Mesangial cell (primary cell): ENCODE measurements around the gene DAZAP1. TPM values are rescaled to one million over a fixed set of nuclear protein-coding genes. Genes with fewer than 3 reads are reported as not detected.

Experiments
- total RNA-seq: library from RNA; depleted of rRNA; stranded (reverse); fragments of >200 nt; gene quantifications from 2 replicates; pipeline ENCODE4 v1.2.3, GENCODE V29; 2015

The DAZAP1 gene
- 71.4 and 138 TPM in 2 replicates for total RNA-seq

DNA sequence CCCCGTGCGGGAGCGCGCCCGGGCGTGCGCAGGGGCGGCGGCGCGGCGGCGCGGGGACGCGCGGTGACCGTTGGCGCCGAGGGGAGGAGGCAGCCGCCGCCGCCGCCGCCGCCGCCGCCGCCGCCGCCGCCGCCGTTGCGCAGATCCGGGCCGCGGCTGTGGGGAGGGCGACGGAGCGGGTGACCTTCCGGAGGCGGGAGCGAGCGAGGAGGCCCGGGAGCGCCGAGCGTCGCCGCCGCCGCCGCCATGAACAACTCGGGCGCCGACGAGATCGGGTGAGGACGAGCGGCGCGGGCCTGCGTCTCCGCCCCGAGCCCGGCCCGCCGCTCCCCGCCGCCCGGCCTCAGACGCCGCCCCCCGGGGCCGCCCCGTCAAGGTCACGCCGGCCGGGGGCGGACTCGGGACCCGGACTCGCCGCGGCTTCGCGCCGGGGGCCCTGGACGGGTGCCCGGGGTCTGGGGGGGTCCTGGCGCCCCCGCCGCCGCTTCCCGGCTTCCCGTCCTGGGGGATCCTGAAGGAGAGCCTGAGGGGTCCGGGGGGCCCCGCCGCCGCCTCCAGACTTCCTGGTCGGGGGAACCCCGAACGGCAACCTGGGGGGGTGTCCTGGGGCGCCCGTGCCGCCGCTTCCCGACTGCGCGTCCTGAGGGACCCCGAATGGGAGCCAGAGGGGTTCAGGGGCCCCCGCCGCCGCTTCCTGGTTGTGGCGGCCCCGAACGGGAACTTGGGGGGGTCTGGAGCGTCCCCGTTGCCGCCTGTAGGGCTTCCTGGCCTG lies at the start of gene DAZAP1:
Gene DAZAP1 (plus strand): TSS at position 59 of the 772 bp plus-strand sequence. CDS start 188 bp downstream, at position 247.

GRCh38 chr19:1383312-1384084 lies 23.9 kb upstream of the DAZAP1 start, which contains the start of gene NDUFS7:
Gene NDUFS7 (plus strand): TSS chr19:1383907. CDS start chr19:1383927, 20 bp downstream.

GRCh38 chr19:1401138-1401888 lies 6.1 kb upstream of the DAZAP1 start, which contains the start of gene GAMT:
Gene GAMT (minus strand): TSS chr19:1401542. CDS start chr19:1401476, 66 bp downstream.

GRCh38 chr19:1438035-1438932 lies 30.9 kb downstream of the DAZAP1 start, which contains the start of gene RPS15:
Gene RPS15 (plus strand): TSS chr19:1438396. CDS start chr19:1438426, 30 bp downstream.

GRCh38 chr19:1449467-1450442 lies 42.4 kb downstream of the DAZAP1 start, which contains the start of gene APC2:
Gene APC2 (plus strand): TSS chr19:1450121. CDS start chr19:1453002, 2,881 bp downstream.

GRCh38 chr19:1478934-1479707 lies 71.7 kb downstream of the DAZAP1 start, which contains the start of gene C19orf25:
Gene C19orf25 (minus strand): TSS chr19:1479215. CDS start chr19:1478903, 312 bp downstream.

Other genes with a start within 250 kb of the DAZAP1 start
- 48.6 and 75.7 TPM in 2 replicates for gene SBNO2, start 233.3 kb upstream of the DAZAP1 start, total RNA-seq
- gene STK11, start 201.8 kb upstream of the DAZAP1 start, total RNA-seq, result 84.1 and 84.6 TPM in 2 replicates
- 5.1 and 6.1 TPM in 2 replicates for gene CBARP, start 169.6 kb upstream of the DAZAP1 start, total RNA-seq
- gene ATP5F1D, start 165.8 kb upstream of the DAZAP1 start, total RNA-seq, result 145 and 173 TPM in 2 replicates
- gene MIDN, start 159.0 kb upstream of the DAZAP1 start, total RNA-seq, result 47.1 and 61.0 TPM in 2 replicates
- 119 and 190 TPM in 2 replicates for gene CIRBP, start 138.3 kb upstream of the DAZAP1 start, total RNA-seq
- 92.3 and 109 TPM in 2 replicates for gene FAM174C, start 132.1 kb upstream of the DAZAP1 start, total RNA-seq
- gene EFNA2, start 121.7 kb upstream of the DAZAP1 start, total RNA-seq, result 0.65 and 2.3 TPM in 2 replicates
- gene NDUFS7, start 23.7 kb upstream of the DAZAP1 start, total RNA-seq, result 172 and 183 TPM in 2 replicates
- 21.5 and 44.2 TPM in 2 replicates for gene GAMT, start 6.0 kb upstream of the DAZAP1 start, total RNA-seq
- gene RPS15, start 30.8 kb downstream of the DAZAP1 start, total RNA-seq, result 1,692 and 1,880 TPM in 2 replicates
- 0.98 and 1.0 TPM in 2 replicates for gene APC2, start 42.5 kb downstream of the DAZAP1 start, total RNA-seq
- 26.1 and 55.5 TPM in 2 replicates for gene C19orf25, start 71.6 kb downstream of the DAZAP1 start, total RNA-seq
- 3.9 and 10.8 TPM in 2 replicates for gene PCSK4, start 82.8 kb downstream of the DAZAP1 start, total RNA-seq
- gene REEP6, start 83.6 kb downstream of the DAZAP1 start, total RNA-seq, result 5.2 and 7.6 TPM in 2 replicates
- 0.65 and 4.4 TPM in 2 replicates for gene ADAMTSL5, start 105.4 kb downstream of the DAZAP1 start, total RNA-seq
- 0.13 TPM in 1 of 2 replicates, not detected in the other for gene PLK5, start 116.5 kb downstream of the DAZAP1 start, total RNA-seq
- gene MEX3D, start 160.7 kb downstream of the DAZAP1 start, total RNA-seq, result 72.6 and 109 TPM in 2 replicates
- gene MBD3, start 185.3 kb downstream of the DAZAP1 start, total RNA-seq, result 119 and 157 TPM in 2 replicates
- gene UQCR11, start 197.9 kb downstream of the DAZAP1 start, total RNA-seq, result 101 and 169 TPM in 2 replicates
- 164 and 236 TPM in 2 replicates for gene TCF3, start 245.0 kb downstream of the DAZAP1 start, total RNA-seq